K562 (cell line): ENCODE data around the gene ANAPC2. TPM values are rescaled to one million over a fixed set of nuclear protein-coding genes. Genes with fewer than 3 reads are reported as not detected.

Source experiments
- ARID3B ChIP-seq: fragments of 250-450 bp; sonication (Bioruptor Pico); IDR thresholded peaks from 2 replicates; pipeline ENCODE4 v1.4.0; 2020; ENCODE audit warnings: borderline replicate concordance
- BHLHE40 ChIP-seq: IDR thresholded peaks from 2 replicates; pipeline ENCODE4 v1.6.1; 2011; ENCODE audit warnings: low read length, improper control_type of control experiment
- ELF4 ChIP-seq: fragments of 450-650 bp; formaldehyde crosslinking; IDR thresholded peaks from 2 replicates; pipeline ENCODE4 v1.4.0; 2022; ENCODE audit warnings: missing genetic modification characterization
- HDAC2 ChIP-seq: fragments of 450-650 bp; IDR thresholded peaks from 2 replicates; pipeline ENCODE4 v1.6.1; 2016; ENCODE audit warnings: mild to moderate bottlenecking
- IFI16 ChIP-seq: fragments of 250-450 bp; sonication (Bioruptor Pico); IDR thresholded peaks from 2 replicates; pipeline ENCODE4 v2.1.2; 2022; ENCODE audit warnings: mild to moderate bottlenecking, inconsistent platforms
- KDM5B ChIP-seq: fragments of 200-600 bp; sonication (generic); IDR thresholded peaks from 2 replicates; pipeline ENCODE4 v1.6.1; 2012; ENCODE audit warnings: low read depth, mild to moderate bottlenecking, moderate library complexity, low read length, control low read depth, inconsistent platforms; ENCODE audit not compliant: insufficient replicate concordance
- KLF16 ChIP-seq: IDR thresholded peaks from 2 replicates; pipeline ENCODE4 v1.6.1; 2016; ENCODE audit warnings: antibody characterized with exemption
- LCOR ChIP-seq: sonication (generic); formaldehyde crosslinking; IDR thresholded peaks from 2 replicates; pipeline ENCODE4 v1.8.0; 2022; ENCODE audit warnings: mild to moderate bottlenecking, missing genetic modification reagents
- MED1 ChIP-seq: sonication (generic); formaldehyde crosslinking; IDR thresholded peaks from 2 replicates; pipeline ENCODE4 v1.8.1; 2023; ENCODE audit warnings: missing genetic modification reagents, borderline replicate concordance
- MIER1 ChIP-seq: fragments of 450-650 bp; IDR thresholded peaks from 2 replicates; pipeline ENCODE4 v1.6.1; 2016; ENCODE audit warnings: antibody characterized with exemption, mild to moderate bottlenecking, low read depth
- MITF ChIP-seq: IDR thresholded peaks from 2 replicates; pipeline ENCODE4 v1.6.1; 2014; ENCODE audit warnings: antibody characterized with exemption
- NELFE ChIP-seq: IDR thresholded peaks from 2 replicates; pipeline ENCODE4 v1.6.1; 2011; ENCODE audit warnings: mild to moderate bottlenecking; ENCODE audit not compliant: insufficient read depth, insufficient read length
- NFATC3 ChIP-seq: fragments of 450-650 bp; IDR thresholded peaks from 2 replicates; pipeline ENCODE4 v1.6.1; 2017; ENCODE audit warnings: mild to moderate bottlenecking
- PKNOX1 ChIP-seq: fragments of 450-650 bp; IDR thresholded peaks from 2 replicates; pipeline ENCODE4 v1.6.1; 2016
- RERE ChIP-seq: sonication (generic); formaldehyde crosslinking; IDR thresholded peaks from 2 replicates; pipeline ENCODE4 v1.8.0; 2023; ENCODE audit warnings: missing genetic modification reagents, mild to moderate bottlenecking, borderline replicate concordance
- SFPQ ChIP-seq: fragments of 200-400 bp; formaldehyde crosslinking; IDR thresholded peaks from 2 replicates; pipeline ENCODE4 v1.6.1; 2017; ENCODE audit warnings: mild to moderate bottlenecking, low read depth, low read length, moderate library complexity
- ZNF175 ChIP-seq: fragments of 200-800 bp; sonication (Bioruptor generic); IDR thresholded peaks from 2 replicates; pipeline ENCODE4 v1.6.1; 2016; ENCODE audit warnings: low read depth, mild to moderate bottlenecking, missing genetic modification characterization, missing compliant biosample characterization
- polyA plus RNA-seq, 8 experiments: library from polyadenylated mRNA; depleted of rRNA in 4 of 8; stranded (reverse) in 5 of 8; unstranded in 3 of 8; fragments of >200 nt; fragmentation: Nextera tagmentation in 2 of 8; fragmentation: Illumina TruSeq in 1 of 8; extraction: Ambion mirVana in 2 of 8; extraction: Trizol in 1 of 8; gene quantifications; 2 replicates each; pipeline versions ENCODE4 v1.2.1 to v1.2.3, GENCODE V29; 2011 to 2014; ENCODE audit warnings: inconsistent platforms in 1 of 8, missing spikeins in 1 of 8
- total RNA-seq, 7 experiments: library from RNA; depleted of rRNA in 6 of 7; stranded (reverse); fragments of >200 nt in 6 of 7; fragmentation: Illumina TruSeq in 2 of 7; extraction: Trizol in 2 of 7; gene quantifications; 2 replicates each; pipeline versions ENCODE4 v1.2.1 to v1.2.3, GENCODE V29; 2011 to 2021; ENCODE audit warnings: low replicate concordance in 1 of 7

Gene ANAPC2
- total and polyA plus RNA-seq, 9 of the 15 experiments (the other 6 are each of a cell fraction or from before 2014, with no cell fraction given) = 0.11 to 56.5 (median 17.1) TPM; not detected in 1

DNA sequence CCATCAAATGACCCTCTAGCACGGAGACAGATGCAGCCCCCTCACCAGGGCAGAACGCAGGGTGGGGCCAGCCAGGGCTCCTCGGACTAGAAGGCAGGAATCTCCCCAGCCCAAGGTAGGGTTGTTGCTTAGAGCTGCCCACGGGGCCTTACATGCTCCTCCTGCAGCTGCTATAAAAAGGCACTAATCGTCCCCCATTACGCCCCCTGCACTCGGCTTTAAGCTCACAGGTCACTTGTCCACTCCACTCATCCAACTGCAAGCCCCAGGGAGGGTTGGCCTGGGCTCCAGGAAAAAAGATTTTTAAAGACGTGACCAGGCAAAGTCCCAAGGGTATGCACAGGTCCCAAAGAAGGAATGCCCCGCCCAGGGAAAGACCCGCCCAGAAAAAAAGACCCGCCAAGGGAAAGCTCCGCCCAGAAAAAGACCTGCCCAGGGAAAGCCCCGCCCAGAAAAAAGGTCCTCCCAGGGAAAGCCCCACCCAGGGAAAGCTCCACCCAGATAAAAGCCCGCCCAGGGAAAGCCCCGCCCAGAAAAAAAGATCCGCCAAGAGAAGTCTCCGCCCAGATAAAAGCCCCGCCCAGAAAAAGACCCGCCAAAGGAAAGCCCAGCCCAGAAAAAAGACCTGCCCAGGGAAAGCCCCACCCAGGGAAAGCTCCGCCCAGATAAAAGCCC lies 38.3 kb downstream of the ANAPC2 start (continued):
- TF ChIP-seq SFPQ (no peak), MED1 (CRISPR knock-in tag) (no peak), KLF16 (no peak), RERE (CRISPR knock-in tag) (no peak), ZNF175 (CRISPR knock-in tag) (no peak), ELF4 (CRISPR knock-in tag) (no peak), BHLHE40 (no peak), ARID3B (CRISPR knock-in tag) (no peak), NFATC3 (no peak), MIER1 (no peak), MITF (no peak), IFI16 (CRISPR knock-in tag) (no peak), PKNOX1 (no peak), LCOR (no peak), KDM5B (no peak), NELFE (no peak), HDAC2 (no peak)
